ENCODE measurements around the gene SLC12A8. TPM values are rescaled to one million over a fixed set of nuclear protein-coding genes. Genes with fewer than 3 reads are reported as not detected.

Gene SLC12A8
- total and polyA plus RNA-seq, 9 of the 15 experiments (the other 6 are each of a cell fraction or from before 2014, with no cell fraction given) = 0.04 to 0.33 (median 0.09) TPM; not detected in 4

- Histone ChIP-seq H3K9ac (ENCODE audit: insufficient read depth in 1 of 2, low read depth in 2 of 2, low read length in 2 of 2) (no peak overlapping the region), H3K79me2 (ENCODE audit: control insufficient read depth, insufficient read depth, low read length) (no peaks in the 10 kb centered on the region), H4K20me1 (replicated peaks; ENCODE audit: control insufficient read depth, insufficient read depth, low read length) (no peaks in the 10 kb centered on the region), H3K4me1 (replicated peaks in 1 of 2; ENCODE audit: control insufficient read depth in 2 of 2, insufficient read depth in 2 of 2, low read length in 2 of 2) (no peaks in the 10 kb centered on the region), H3K9me3 (replicated peaks; ENCODE audit: control insufficient read depth, insufficient read depth, low read depth, low read length) (no peaks in the 10 kb centered on the region), H3K27me3 (ENCODE audit: control insufficient read depth in 2 of 2, insufficient read depth in 2 of 2, low read length in 2 of 2) (no peaks in the 10 kb centered on the region), H3K4me3 (no peak overlapping the region), H3K9me1 (ENCODE audit: control insufficient read depth, insufficient read depth, low read length) (no peaks in the 10 kb centered on the region), H3K27ac (ENCODE audit: extremely low read depth, low read depth, low read length) (no peak overlapping the region), H2AFZ (ENCODE audit: low read depth, low read length) (no peak overlapping the region), H3K4me2 (ENCODE audit: insufficient read depth, low read length) (no peak overlapping the region), H3K36me3 (ENCODE audit: control insufficient read depth, insufficient read depth, low read length) (no peaks in the 10 kb centered on the region)
- no TSS peak for BruUV-seq (replicated peaks)
- in situ Hi-C loops (cut with MboI) (no loop called here), intact Hi-C loops (cut with micrococcal nuclease) (no loop called here)
- DNase-seq (ENCODE audit: extremely low read depth in 1 of 4, low spot score in 3 of 4) (no peak), FAIRE-seq (no peak), ATAC-seq (no peak)
- POLR2A ChIA-PET = interaction anchor here (0.6 to 1.0 kb wide), 2 partner anchors 12 to 179 kb away, joined by 3 to 5 read pairs; no protein-coding TSS in a partner anchor
- 100% methylated on average over 1 of the region's 1 CpG for WGBS (ENCODE audit: insufficient coverage, low coverage, missing lambda C conversion rate)
- CTCF ChIA-PET (ENCODE audit: low intra/inter-chr PET ratio) = no interaction called here
- TF ChIP-seq SMARCE1 (IDR thresholded peaks at IDR 0.05) = no peak
- TF ChIP-seq TSHZ1 (CRISPR knock-in tag; IDR thresholded peaks at IDR 0.05) = no peak
- no peak for TF ChIP-seq ZNF57 (CRISPR knock-in tag; IDR thresholded peaks at IDR 0.05)
- TF ChIP-seq MEF2A (IDR thresholded peaks at IDR 0.05; ENCODE audit: control insufficient read depth, low read depth, low read length) = no peak
Measured at GRCh38 chr3:125261031-125261430, 48.5 kb upstream of the SLC12A8 start.
